LHCN-M2 (cell line): ENCODE data around the gene CYP11A1. TPM values are rescaled to one million over a fixed set of nuclear protein-coding genes. Genes with fewer than 3 reads are reported as not detected.

Source experiments
- DNase-seq: peaks from one replicate; pipeline ENCODE4 v3.0.0-alpha.2; 2012; ENCODE audit warnings: low read depth
- total RNA-seq: library from RNA; depleted of rRNA; stranded (reverse); fragments of >200 nt; gene quantifications from 2 replicates; pipeline ENCODE4 v1.2.3, GENCODE V29; 2014

The CYP11A1 gene
- total RNA-seq, 1 experiment from 2014 or later = not detected

- no peak for DNase-seq
These were observed 21.0 kb upstream of the CYP11A1 start for GRCh38 chr15:74388363-74388951.

- no peak for DNase-seq
These were observed 20.3 kb upstream of the CYP11A1 start for GRCh38 chr15:74387621-74388362.

GRCh38 chr15:74387141-74387541 is 19.7 kb upstream of the CYP11A1 start:
- DNase-seq = no peak

- no peak for DNase-seq
These were observed 19.2 kb upstream of the CYP11A1 start for GRCh38 chr15:74386496-74387140.

GRCh38 chr15:74385733-74386132 is 18.3 kb upstream of the CYP11A1 start:
- peak; percentile 44 for DNase-seq

GRCh38 chr15:74384881-74385643 is 17.6 kb upstream of the CYP11A1 start:
- DNase-seq = peak; percentile 50

- no peak for DNase-seq
These were observed 17.1 kb upstream of the CYP11A1 start for GRCh38 chr15:74384566-74384880.

- peak; percentile 64 for DNase-seq
These were observed 16.5 kb upstream of the CYP11A1 start for GRCh38 chr15:74383695-74384565.

- no peak for DNase-seq
These were observed 15.8 kb upstream of the CYP11A1 start for GRCh38 chr15:74383286-74383685.

GRCh38 chr15:74382004-74382816 is 14.8 kb upstream of the CYP11A1 start:
- peak; percentile 77 for DNase-seq

- DNase-seq = no peak
These were observed 14.0 kb upstream of the CYP11A1 start for GRCh38 chr15:74381481-74381880.

- DNase-seq = no peak
These were observed 13.7 kb upstream of the CYP11A1 start for GRCh38 chr15:74381190-74381453.

- no peak for DNase-seq
These were observed 13.1 kb upstream of the CYP11A1 start for GRCh38 chr15:74380361-74381189.

GRCh38 chr15:74378848-74379247 is 11.4 kb upstream of the CYP11A1 start:
- no peak for DNase-seq

GRCh38 chr15:74377831-74378766 is 10.7 kb upstream of the CYP11A1 start:
- no peak for DNase-seq

GRCh38 chr15:74376825-74377581 is 9.6 kb upstream of the CYP11A1 start:
- no peak for DNase-seq

- DNase-seq = no peak
These were observed 8.8 kb upstream of the CYP11A1 start for GRCh38 chr15:74376226-74376625.

- peak; percentile 82 for DNase-seq
These were observed 7.9 kb upstream of the CYP11A1 start for GRCh38 chr15:74375303-74375693.
